H54 (cell line): ENCODE data around the gene RBM34.

Source experiments
- DNase-seq: peaks from one replicate; pipeline ENCODE4 v3.0.0; 2011; ENCODE audit warnings: low spot score, mixed read lengths; ENCODE audit not compliant: insufficient read length
- FAIRE-seq: peaks from 3 replicates; lab custom pipeline; 2011; peaks lifted over from hg19 to GRCh38; lab: Jason Lieb, UNC
- POLR2A ChIP-seq: IDR thresholded peaks from 2 replicates; pipeline ENCODE4 v1.6.1; 2011; ENCODE audit warnings: low read depth, mild to moderate bottlenecking, low read length

RBM34 gene

DNA sequence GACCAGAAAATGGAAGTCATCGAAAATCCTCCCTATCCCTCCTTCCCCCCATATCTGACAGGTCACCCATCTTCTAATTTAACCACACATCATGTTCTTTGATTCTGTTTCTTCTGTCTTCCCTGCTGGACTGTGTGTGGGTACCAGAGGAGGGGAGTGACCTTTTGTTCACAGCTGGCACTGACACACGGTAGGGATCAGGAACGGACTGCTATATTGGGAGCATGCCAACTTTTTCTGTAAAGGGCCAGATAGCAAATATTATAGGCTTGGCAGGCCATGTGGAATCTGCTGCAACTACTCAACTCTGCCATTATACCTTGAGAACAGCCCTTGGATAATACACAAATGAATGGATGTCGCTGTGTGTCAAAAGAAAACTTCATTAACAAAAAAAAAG is 24.9 kb downstream of the RBM34 start:
- no peak for TF ChIP-seq POLR2A
- FAIRE-seq (no peak), DNase-seq (no peak)

DNA sequence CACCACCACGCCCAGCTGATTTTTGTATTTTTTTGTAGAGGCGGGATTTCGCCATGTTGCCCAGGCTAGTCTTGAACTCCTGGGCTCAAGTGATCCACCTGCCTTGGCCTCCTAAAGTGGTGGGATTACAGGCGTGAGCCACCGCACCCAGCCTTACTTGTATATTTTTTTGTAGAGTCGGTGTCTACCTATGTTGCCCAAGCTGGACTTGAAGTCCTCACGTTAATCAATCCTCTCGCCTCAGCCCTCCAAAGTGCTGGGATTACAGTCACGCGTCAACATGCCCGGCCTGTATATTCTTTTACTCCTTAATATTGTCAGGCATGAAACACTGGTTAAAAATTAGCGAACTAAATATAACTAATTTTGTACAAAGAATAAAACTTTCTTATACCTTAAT is 26.9 kb downstream of the RBM34 start:
- no peak for TF ChIP-seq POLR2A
- FAIRE-seq (no peak), DNase-seq (no peak)

DNA sequence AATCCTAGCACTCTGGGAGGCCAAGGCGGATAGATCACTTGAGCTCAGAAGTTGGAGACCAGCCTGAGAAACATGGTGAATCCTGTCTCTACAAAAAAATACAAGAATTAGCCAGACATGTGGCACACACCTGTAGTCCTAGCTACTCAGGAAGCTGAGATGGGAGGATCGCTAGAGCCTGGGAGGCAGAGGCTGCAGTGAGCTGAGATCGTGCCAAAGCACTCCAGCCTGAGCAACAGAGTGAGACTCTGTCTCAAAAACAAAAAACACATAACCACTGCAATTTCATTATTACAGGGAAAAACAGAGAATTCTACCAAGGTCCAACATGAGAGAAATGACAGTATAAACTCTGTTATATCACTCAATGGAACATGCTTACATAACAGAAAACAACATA is 28.0 kb downstream of the RBM34 start:
- DNase-seq (no peak), FAIRE-seq (no peak)
- no peak for TF ChIP-seq POLR2A

GRCh38 chr1:235131961-235132360 is 29.1 kb downstream of the RBM34 start:
- no peak for DNase-seq
- TF ChIP-seq POLR2A, result no peak
- no peak for FAIRE-seq

DNA sequence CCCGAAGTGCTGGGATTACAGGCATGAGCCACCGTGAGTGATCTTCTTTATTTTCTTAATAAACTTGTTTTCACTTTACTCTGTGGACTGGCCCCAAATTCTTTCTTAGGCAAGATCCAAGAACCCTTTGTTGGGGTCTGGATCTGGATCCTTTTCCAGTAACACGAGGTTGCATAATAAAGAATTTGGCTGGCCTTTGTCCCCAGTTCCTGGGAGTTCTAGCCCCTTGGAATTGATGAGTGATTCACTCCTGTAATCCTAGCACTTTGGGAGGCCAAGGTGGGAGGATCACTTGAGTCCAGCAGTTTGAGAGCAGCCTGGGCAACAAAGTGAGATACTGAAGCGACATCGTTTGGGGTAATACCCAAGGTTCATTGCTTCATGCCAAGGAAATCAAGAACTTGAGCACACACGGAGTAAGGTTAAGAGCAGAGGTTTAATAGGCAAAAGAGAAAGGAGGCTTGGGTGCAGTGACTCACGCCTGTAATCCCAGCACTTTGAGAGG is 30.2 kb downstream of the RBM34 start:
- FAIRE-seq (no peak), DNase-seq (no peak)
- TF ChIP-seq POLR2A, result no peak

GRCh38 chr1:235129774-235130570 is 31.1 kb downstream of the RBM34 start:
- FAIRE-seq (no peak), DNase-seq (no peak)
- TF ChIP-seq POLR2A, result no peak

GRCh38 chr1:235128456-235129328 is 32.4 kb downstream of the RBM34 start, which contains the start of gene TOMM20:
Gene TOMM20 (minus strand): TSS chr1:235128837. CDS start chr1:235128715, 122 bp downstream.
- DNase-seq, result peak; percentile 90
- peak; percentile 66 for FAIRE-seq
- TF ChIP-seq POLR2A, result peak; percentile 91

DNA sequence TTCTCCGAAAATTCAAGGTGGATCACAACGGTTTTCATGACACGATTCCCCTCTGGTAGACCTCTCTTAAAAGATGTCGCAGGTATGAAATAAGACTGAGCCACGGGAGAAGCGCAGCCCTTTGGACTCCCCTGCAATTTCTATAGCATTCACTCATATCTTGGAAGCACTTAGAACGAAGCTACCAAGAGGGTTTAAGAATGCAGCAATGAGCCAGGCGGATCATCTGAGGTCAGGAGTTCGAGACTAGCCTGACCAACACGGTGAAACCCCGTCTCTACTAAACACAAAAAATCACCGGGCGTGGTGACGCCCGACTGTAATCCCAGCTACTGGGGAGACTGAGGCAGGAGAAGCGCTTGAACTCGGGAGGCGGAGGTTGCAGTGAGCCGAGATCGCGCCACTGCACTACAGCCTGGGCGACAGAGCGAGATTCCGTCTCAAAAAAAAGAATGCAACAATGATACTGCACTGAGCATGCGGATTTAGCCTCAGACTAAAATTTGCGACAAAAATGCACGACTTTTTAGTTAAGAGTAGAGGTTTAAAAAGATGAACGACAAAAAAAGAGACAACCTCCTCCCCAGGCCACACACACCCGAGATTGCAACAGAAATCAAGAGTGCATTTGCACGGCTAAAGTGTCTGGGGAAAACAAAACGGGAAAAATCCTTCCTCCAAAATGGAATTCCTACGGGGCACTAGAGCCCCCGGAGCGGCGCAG is 33.2 kb downstream of the RBM34 start:
- FAIRE-seq (no peak), DNase-seq (no peak)
- no peak for TF ChIP-seq POLR2A

- FAIRE-seq (no peak), DNase-seq (no peak)
- TF ChIP-seq POLR2A, result no peak
Observed at GRCh38 chr1:235127203-235127602, 33.8 kb downstream of the RBM34 start.

- FAIRE-seq (no peak), DNase-seq (no peak)
- TF ChIP-seq POLR2A, result no peak
Observed at GRCh38 chr1:235124665-235125064, 36.4 kb downstream of the RBM34 start.

GRCh38 chr1:235124111-235124510 is 36.9 kb downstream of the RBM34 start:
- TF ChIP-seq POLR2A, result no peak
- no peak for FAIRE-seq
- no peak for DNase-seq

- no peak for TF ChIP-seq POLR2A
- no peak for DNase-seq
- no peak for FAIRE-seq
Observed at GRCh38 chr1:235122348-235122747, 38.7 kb downstream of the RBM34 start.

DNA sequence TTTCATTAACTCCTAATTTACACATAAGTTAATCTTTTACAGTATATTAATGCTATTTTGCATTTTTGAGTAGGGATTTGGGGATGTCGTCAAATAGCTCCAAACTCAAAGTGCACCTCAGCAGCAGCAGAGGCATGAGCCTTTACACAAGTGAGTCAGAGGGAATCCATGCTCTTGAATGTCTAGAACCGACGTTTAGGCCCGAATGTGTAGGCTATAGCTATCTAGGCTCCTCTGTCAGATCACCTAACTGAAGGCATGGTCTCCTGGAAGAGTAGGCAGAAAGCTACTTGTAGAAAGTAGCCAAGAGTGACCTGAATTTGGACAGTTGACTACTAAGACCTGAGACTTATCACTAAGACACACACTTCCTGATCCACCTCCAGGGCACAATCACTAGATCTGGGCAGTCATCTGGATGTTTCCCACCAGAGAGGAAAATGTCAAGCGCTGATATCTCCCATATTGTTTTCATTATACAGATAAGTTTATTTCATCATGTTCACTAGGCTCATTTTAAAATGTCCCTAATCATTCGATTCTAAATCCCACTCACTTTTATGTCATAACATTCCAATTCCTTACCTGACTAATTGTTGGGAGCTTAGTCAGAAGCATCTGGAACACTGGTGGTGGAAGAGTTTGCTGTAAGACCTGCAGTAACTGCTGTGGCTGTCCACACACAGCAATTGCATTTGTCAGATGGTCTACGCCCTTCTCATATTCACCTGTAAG is 47.7 kb downstream of the RBM34 start:
- TF ChIP-seq POLR2A, result no peak
- no peak for DNase-seq
- no peak for FAIRE-seq
